Neural cell (in vitro differentiated cells): Measurements from ENCODE around the gene RANBP1.

Experiments used
- EP300 ChIP-seq: fragments of 450-650 bp; conservative IDR thresholded peaks from 2 replicates; pipeline ENCODE4 v1.6.1; 2014; ENCODE audit warnings: antibody characterized with exemption, mild to moderate bottlenecking, moderate library complexity; ENCODE audit not compliant: poor library complexity, severe bottlenecking
- EZH2 ChIP-seq: fragments of 200-600, 300-800 bp; shearing (Covaris generic), sonication (generic); IDR thresholded peaks from 2 replicates; pipeline ENCODE4 v1.6.1; 2014; ENCODE audit warnings: antibody characterized with exemption, low read length, borderline replicate concordance, mild to moderate bottlenecking; ENCODE audit not compliant: insufficient read depth, poor library complexity, severe bottlenecking
- POLR2AphosphoS5 ChIP-seq: IDR thresholded peaks from 2 replicates; pipeline ENCODE4 v1.6.1; 2012
- RAD21 ChIP-seq: fragments of 450-650 bp; conservative IDR thresholded peaks from 2 replicates; pipeline ENCODE4 v1.6.1; 2014; ENCODE audit warnings: antibody characterized with exemption, mild to moderate bottlenecking, moderate library complexity
- TAF1 ChIP-seq: IDR thresholded peaks from 2 replicates; pipeline ENCODE4 v1.6.1; 2012; ENCODE audit warnings: low read depth
- TF ChIP-seq, protein P1 (sequence below): fragments of 450-650 bp; IDR thresholded peaks from 2 replicates; pipeline ENCODE4 v1.5.1; 2014; ENCODE audit warnings: antibody characterized with exemption, mild to moderate bottlenecking, moderate library complexity; ENCODE audit not compliant: poor library complexity, severe bottlenecking
- TF ChIP-seq, protein P2 (sequence below): IDR thresholded peaks from 2 replicates; pipeline ENCODE4 v1.6.1; 2012; ENCODE audit warnings: borderline replicate concordance

DNA sequence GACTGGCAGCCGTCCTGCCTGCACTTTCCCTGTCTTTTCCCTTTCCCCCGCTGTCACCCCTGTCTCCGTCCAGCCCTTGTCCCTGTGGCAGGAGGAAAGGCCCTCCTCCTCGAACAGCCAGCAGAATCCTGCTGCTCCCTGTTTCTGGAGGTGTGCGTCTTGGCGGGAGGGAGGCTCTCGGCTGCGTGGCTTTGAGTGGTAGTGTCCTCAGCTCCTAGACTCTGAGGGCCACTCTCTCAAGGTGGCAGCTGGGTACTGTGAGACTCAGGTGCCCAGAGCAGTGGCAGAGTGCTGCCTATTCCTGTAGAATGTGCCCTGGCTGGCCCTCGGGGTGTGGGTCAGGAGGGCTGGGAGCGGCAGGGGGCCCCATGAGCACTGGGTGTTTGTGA, 9.1 kb upstream of the RANBP1 start:
- TF ChIP-seq, protein P1, sequence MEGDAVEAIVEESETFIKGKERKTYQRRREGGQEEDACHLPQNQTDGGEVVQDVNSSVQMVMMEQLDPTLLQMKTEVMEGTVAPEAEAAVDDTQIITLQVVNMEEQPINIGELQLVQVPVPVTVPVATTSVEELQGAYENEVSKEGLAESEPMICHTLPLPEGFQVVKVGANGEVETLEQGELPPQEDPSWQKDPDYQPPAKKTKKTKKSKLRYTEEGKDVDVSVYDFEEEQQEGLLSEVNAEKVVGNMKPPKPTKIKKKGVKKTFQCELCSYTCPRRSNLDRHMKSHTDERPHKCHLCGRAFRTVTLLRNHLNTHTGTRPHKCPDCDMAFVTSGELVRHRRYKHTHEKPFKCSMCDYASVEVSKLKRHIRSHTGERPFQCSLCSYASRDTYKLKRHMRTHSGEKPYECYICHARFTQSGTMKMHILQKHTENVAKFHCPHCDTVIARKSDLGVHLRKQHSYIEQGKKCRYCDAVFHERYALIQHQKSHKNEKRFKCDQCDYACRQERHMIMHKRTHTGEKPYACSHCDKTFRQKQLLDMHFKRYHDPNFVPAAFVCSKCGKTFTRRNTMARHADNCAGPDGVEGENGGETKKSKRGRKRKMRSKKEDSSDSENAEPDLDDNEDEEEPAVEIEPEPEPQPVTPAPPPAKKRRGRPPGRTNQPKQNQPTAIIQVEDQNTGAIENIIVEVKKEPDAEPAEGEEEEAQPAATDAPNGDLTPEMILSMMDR: no peak
- TF ChIP-seq EZH2: no peak
- TF ChIP-seq RAD21: no peak
- TF ChIP-seq, protein P2, sequence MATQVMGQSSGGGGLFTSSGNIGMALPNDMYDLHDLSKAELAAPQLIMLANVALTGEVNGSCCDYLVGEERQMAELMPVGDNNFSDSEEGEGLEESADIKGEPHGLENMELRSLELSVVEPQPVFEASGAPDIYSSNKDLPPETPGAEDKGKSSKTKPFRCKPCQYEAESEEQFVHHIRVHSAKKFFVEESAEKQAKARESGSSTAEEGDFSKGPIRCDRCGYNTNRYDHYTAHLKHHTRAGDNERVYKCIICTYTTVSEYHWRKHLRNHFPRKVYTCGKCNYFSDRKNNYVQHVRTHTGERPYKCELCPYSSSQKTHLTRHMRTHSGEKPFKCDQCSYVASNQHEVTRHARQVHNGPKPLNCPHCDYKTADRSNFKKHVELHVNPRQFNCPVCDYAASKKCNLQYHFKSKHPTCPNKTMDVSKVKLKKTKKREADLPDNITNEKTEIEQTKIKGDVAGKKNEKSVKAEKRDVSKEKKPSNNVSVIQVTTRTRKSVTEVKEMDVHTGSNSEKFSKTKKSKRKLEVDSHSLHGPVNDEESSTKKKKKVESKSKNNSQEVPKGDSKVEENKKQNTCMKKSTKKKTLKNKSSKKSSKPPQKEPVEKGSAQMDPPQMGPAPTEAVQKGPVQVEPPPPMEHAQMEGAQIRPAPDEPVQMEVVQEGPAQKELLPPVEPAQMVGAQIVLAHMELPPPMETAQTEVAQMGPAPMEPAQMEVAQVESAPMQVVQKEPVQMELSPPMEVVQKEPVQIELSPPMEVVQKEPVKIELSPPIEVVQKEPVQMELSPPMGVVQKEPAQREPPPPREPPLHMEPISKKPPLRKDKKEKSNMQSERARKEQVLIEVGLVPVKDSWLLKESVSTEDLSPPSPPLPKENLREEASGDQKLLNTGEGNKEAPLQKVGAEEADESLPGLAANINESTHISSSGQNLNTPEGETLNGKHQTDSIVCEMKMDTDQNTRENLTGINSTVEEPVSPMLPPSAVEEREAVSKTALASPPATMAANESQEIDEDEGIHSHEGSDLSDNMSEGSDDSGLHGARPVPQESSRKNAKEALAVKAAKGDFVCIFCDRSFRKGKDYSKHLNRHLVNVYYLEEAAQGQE: no peak
- TF ChIP-seq TAF1: no peak
- no peak for TF ChIP-seq EP300
- TF ChIP-seq POLR2AphosphoS5: no peak
